Measurements from ENCODE around the gene PHLPP1. TPM values are rescaled to one million over a fixed set of nuclear protein-coding genes. Genes with fewer than 3 reads are reported as not detected.

The PHLPP1 gene
- total RNA-seq, 1 experiment from 2014 or later, result 39.9 TPM

DNA sequence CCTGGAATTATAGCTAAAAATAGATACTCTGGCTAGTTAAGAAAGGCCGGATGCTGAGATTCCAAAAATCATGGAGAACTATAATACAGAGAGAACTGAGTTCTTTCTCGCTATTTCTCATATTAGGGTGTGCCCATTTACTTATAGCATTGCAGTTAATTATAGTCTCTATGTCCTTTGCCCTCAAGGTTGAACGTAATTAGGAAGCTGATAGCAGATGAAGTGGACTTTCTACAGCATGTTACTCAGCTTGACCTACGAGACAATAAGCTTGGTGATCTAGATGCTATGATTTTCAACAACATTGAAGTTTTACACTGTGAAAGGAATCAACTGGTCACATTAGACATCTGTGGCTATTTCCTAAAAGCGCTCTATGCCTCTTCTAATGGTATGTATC lies 187.4 kb downstream of the PHLPP1 start:
- Mint-ChIP-seq H3K36me3 (ENCODE audit: insufficient read depth in 1 of 3, low read depth in 3 of 3) (peaks cover 40 to 46% (median 41%) of the 10 kb centered on the region in 3 experiments; a peak in 6 of 7 replicates), H3K4me1 (peaks cover 15 to 16% of the 10 kb centered on the region in 2 experiments), H3K27me3 (ENCODE audit: low read depth) (no peaks in the 10 kb centered on the region), H3K27ac (no peak overlapping the region), H3K4me3 (no peak overlapping the region), H3K9me3 (no peaks in the 10 kb centered on the region)
- Histone ChIP-seq H2BK20ac (ENCODE audit: low read depth, low read length, poor library complexity, severe bottlenecking) (no peak overlapping the region), H3K9ac (ENCODE audit: extremely low read depth, insufficient read length, low read length) (no peak overlapping the region), H3K9me3 (ENCODE audit: control insufficient read depth, low read depth, low read length) (no peaks in the 10 kb centered on the region), H3K18ac (ENCODE audit: insufficient read length, low read depth, low read length) (no peak overlapping the region), H3K4ac (ENCODE audit: low read depth, low read length) (no peak overlapping the region), H2BK120ac (ENCODE audit: low read depth, low read length, poor library complexity, severe bottlenecking) (no peak overlapping the region), H3K23ac (ENCODE audit: insufficient read length, low read depth, low read length) (no peak overlapping the region), H3K56ac (ENCODE audit: insufficient read length, low read depth, low read length) (no peak overlapping the region), H3K27ac (ENCODE audit: insufficient read length, low read depth, low read length) (no peak overlapping the region), H3K27me3 (ENCODE audit: insufficient read depth, low read length) (no peaks in the 10 kb centered on the region), H3K4me1 (ENCODE audit: insufficient read depth, low read length) (no peaks in the 10 kb centered on the region; the same call in 1 of the 2 replicates), H3K14ac (ENCODE audit: insufficient read depth, low read length) (no peak overlapping the region), H2BK15ac (ENCODE audit: low read depth, low read length) (no peak overlapping the region), H2AK5ac (ENCODE audit: insufficient read length, low read length) (no peak overlapping the region), H3T11ph (ENCODE audit: low read length) (no peak overlapping the region), H3K79me1 (ENCODE audit: insufficient read depth, low read depth, low read length, poor library complexity, severe bottlenecking) (no peaks in the 10 kb centered on the region), H4K8ac (replicated peaks; ENCODE audit: insufficient read length, low read depth, low read length) (no peak overlapping the region), H2AFZ (ENCODE audit: low read length) (no peak overlapping the region), H2BK5ac (ENCODE audit: insufficient read length, low read length) (no peak overlapping the region), H4K5ac (ENCODE audit: insufficient read length, low read depth, low read length) (no peak overlapping the region), H4K91ac (ENCODE audit: insufficient read length, low read depth, low read length) (no peak overlapping the region), H3K79me2 (ENCODE audit: insufficient read depth, low read length) (no peaks in the 10 kb centered on the region), H2BK12ac (ENCODE audit: insufficient read length, low read depth, low read length) (no peak overlapping the region), H4K20me1 (ENCODE audit: control insufficient read depth, insufficient read depth, insufficient read length) (no peaks in the 10 kb centered on the region), H3K4me2 (ENCODE audit: insufficient read depth, insufficient read length, low read length) (no peak overlapping the region), H3K23me2 (ENCODE audit: insufficient read length, low read depth, low read length, poor library complexity, severe bottlenecking) (no peaks in the 10 kb centered on the region)
- WGBS (ENCODE audit: extremely low coverage, insufficient read length, low lambda C conversion rate), result no CpG with 5 or more reads among the region's 5 CpGs
- no peak for DNase-seq
- TF ChIP-seq, protein P1, sequence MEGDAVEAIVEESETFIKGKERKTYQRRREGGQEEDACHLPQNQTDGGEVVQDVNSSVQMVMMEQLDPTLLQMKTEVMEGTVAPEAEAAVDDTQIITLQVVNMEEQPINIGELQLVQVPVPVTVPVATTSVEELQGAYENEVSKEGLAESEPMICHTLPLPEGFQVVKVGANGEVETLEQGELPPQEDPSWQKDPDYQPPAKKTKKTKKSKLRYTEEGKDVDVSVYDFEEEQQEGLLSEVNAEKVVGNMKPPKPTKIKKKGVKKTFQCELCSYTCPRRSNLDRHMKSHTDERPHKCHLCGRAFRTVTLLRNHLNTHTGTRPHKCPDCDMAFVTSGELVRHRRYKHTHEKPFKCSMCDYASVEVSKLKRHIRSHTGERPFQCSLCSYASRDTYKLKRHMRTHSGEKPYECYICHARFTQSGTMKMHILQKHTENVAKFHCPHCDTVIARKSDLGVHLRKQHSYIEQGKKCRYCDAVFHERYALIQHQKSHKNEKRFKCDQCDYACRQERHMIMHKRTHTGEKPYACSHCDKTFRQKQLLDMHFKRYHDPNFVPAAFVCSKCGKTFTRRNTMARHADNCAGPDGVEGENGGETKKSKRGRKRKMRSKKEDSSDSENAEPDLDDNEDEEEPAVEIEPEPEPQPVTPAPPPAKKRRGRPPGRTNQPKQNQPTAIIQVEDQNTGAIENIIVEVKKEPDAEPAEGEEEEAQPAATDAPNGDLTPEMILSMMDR (conservative IDR thresholded peaks at IDR 0.05), result no peak

Measured in H9 (cell line).